Measurements from ENCODE around the gene NEK4.
"Not testable (repeated sequence)": the region's sequence is repeated elsewhere in the genome, so short reads cannot be mapped to it uniquely, and the experiment has no call there.

Gene NEK4

DNA sequence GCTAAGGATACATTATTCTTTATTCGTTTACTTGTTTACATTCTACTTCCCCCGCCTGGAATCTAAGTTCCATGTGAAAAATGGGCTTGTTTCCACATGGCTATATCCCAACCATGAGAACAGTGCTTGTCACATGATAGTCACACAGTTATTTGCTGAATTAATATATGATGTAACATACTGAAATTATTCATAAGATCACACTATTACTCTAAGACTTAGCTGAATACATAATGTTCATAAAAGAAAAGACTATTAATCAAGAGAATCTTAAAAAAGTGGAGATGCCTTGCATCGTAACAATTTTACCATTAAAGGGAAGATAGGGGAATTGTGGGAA lies 91.6 kb downstream of the NEK4 start:
- Histone ChIP-seq H3K27me3 (no peaks in the 10 kb centered on the region), H3K4me3 (peak overlapping the region in 1 of 10 experiments; percentile 6; a peak in 1 of 20 replicates), H3K27ac (peak overlapping the region in 3 of 11 experiments; percentile 11 to 34 (median 27); a peak in 2 of 22 replicates), H3K36me3 (peaks cover 50 to 99% (median 77%) of the 10 kb centered on the region in 11 experiments), H3K4me2 (peak overlapping the region in 3 of 11 experiments; percentile 84 to 93 (median 87); a peak in 5 of 22 replicates), H3K4me1 (peaks cover 9 to 64% (median 33%) of the 10 kb centered on the region in 10 experiments), H3K9ac (no peak overlapping the region; a peak in 1 of 22 replicates), H3K9me3 (replicated peaks in 1 of 11) (no peaks in the 10 kb centered on the region), H4K20me1 (peaks cover 7 to 83% (median 54%) of the 10 kb centered on the region in 11 experiments; a peak in 18 of 22 replicates)
- TF ChIP-seq Cebpa-rat (IDR thresholded peaks at IDR 0.05): no peak

DNA sequence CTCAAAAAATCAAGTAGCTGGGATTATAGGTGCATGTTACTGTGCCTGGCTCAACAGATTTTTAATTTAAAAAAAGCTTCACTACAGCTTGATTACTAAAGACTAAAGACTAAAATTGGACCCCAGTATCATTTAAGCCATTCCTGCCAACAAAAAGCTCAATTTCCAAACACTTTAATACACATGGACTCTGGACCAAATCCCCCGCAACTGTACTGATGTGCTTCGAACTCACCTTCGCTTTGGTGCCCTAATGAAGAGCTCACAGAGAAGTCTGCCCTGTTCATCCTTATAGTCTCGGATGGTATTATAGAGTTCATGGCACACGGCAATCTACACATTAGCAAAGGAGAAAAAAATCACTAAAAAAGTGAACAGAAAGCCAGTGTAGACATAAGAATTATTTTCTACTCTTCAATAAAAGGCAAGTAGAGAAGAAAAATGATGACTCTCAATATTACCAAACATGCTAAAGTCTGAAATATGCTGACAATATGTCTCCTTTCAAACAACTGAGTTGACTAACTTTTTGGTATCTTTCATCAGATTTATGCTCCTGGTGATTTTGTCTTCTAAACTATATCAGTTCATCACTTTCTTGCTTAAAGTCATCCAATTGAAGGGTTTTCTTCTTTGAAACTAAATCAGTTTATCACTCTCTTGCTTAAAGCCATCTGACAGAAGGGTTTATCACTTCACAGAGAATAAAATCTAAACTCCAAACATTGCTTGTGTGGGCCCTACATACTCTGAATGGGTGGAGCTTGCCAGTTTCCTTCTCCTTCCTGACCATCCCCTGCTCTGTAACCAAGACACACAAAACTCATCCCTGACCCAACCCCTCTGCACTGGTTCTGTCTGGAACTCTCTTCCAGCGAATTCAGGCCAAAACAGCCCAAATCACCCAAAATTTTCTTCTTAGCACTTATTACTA lies 92.2 kb downstream of the NEK4 start:
- H3K4me2 ChIP-seq: peak overlapping the region in 2 of 11 experiments; percentile 87 to 93; a peak in 4 of 22 replicates
- H3K4me3 ChIP-seq: no peak overlapping the region
- no peak for TF ChIP-seq Cebpa-rat (IDR thresholded peaks at IDR 0.05)
- H3K9me3 ChIP-seq (replicated peaks in 1 of 11): no peaks in the 10 kb centered on the region
- H3K9ac ChIP-seq: no peak overlapping the region; a peak in 1 of 22 replicates
- H3K27me3 ChIP-seq: no peaks in the 10 kb centered on the region
- peaks cover 7 to 83% (median 49%) of the 10 kb centered on the region in 11 experiments; a peak in 18 of 22 replicates for H4K20me1 ChIP-seq
- H3K36me3 ChIP-seq: peaks cover 56 to 99% (median 83%) of the 10 kb centered on the region in 11 experiments
- H3K27ac ChIP-seq: peak overlapping the region in 2 of 11 experiments; percentile 27 to 34; a peak in 2 of 22 replicates
- peaks cover 2 to 57% (median 27%) of the 10 kb centered on the region in 10 experiments; a peak in 19 of 20 replicates for H3K4me1 ChIP-seq

DNA sequence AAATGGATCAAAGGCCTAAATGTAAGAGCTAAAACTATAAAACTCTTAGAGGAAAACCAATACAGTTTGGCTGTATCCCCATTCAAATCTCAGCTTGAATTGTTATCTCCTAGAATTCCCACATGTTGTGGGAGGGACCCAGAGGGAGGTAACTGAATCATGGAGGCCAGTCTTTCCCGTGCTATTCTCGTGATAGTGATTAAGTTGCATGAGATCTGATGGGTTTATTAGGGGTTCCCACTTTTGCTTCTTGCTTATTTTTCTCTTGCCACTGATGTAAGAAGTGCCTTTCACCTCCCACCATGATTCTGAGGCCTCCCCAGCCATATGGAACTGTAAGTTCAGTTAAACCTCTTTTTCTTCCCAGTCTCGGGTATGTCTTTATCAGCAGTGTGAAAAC lies 94.5 kb downstream of the NEK4 start:
- not testable (repeated sequence) for H3K27ac ChIP-seq; H3K4me3 ChIP-seq; H3K9ac ChIP-seq; H3K9me3 ChIP-seq (replicated peaks in 1 of 11); H3K4me2 ChIP-seq; H3K27me3 ChIP-seq
- Histone ChIP-seq H4K20me1 (peaks cover 17 to 84% (median 46%) of the 10 kb centered on the region in 11 experiments; a peak in 18 of 22 replicates), H3K4me1 (peaks cover 0 to 45% (median 15%) of the 10 kb centered on the region in 10 experiments; a peak in 11 of 20 replicates), H3K36me3 (peaks cover 79 to 100% (median 97%) of the 10 kb centered on the region in 11 experiments)

DNA sequence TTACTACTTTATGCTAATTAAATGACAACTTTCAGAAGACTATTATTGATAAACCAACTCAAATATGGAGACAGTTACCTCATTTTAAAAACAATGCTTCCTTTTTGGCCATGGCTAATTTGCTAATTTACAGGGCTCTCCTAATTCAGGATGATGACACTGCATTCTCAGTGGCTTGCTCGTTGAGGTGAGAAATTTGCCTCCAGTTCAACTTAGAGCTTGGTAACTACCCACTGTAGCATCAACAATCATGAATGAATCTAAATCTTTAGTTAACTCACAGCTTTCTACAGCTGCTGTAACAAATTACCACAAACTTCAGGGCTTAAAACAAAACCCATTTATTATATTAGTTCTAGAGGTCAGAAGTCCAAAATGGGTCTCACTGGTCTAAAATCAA lies 99.1 kb downstream of the NEK4 start:
- TF ChIP-seq Cebpa-rat (IDR thresholded peaks at IDR 0.05): no peak
- no peak overlapping the region for H3K4me3 ChIP-seq
- H3K4me1 ChIP-seq: peaks cover 0 to 30% (median 21%) of the 10 kb centered on the region in 10 experiments; a peak in 12 of 20 replicates
- no peak overlapping the region; a peak in 1 of 22 replicates for H3K9ac ChIP-seq
- H3K9me3 ChIP-seq (replicated peaks in 1 of 11): no peaks in the 10 kb centered on the region
- H4K20me1 ChIP-seq: peaks cover 24 to 80% (median 54%) of the 10 kb centered on the region in 11 experiments; a peak in 20 of 22 replicates
- no peaks in the 10 kb centered on the region for H3K27me3 ChIP-seq
- H3K4me2 ChIP-seq: peak overlapping the region in 5 of 11 experiments; percentile 1 to 48 (median 18); a peak in 6 of 22 replicates
- peaks cover 94 to 100% (median 97%) of the 10 kb centered on the region in 11 experiments for H3K36me3 ChIP-seq
- H3K27ac ChIP-seq: peak overlapping the region in 3 of 11 experiments; percentile 8 to 49 (median 33); a peak in 4 of 22 replicates

DNA sequence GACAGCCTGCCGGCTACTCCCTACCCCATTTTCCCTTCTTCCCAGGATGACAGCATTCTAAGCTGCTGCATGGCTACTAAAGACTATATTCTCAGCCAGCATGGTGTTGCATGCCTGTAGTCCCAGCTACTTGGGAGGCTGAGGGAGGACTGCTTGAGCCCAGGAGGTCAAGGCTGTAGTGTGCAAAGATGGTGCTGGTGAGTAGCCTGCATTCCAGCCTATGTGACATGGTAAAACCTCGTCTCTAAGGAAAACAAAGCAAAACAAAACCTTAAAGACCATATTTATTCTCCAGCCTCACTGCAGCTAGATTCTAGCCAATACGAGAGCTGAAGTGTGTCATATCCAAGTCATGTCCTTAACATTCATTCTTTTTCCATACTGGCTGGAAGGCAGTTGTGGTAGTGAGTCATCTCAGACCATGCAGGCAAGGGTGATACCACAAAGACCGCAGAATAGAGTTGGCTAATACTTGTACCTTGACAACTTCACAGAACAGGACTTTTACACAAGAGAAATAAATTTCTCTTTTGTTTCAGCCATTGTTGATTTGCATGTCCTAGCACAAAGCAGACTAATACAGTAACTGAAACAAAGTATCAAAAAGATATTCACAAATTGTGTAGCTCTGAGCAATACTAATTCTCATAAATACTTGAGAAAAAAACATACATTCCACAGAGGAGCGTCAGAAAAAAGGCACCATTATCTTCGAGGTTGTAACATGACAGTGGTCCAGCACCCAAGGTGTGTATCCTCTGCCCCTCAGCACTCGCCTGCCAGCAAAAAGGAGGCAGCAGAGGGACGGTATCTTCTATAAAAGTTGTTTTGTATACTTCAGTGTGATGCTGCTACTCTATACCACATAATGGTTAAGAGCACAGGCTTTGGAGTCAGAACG lies 99.9 kb downstream of the NEK4 start:
- Histone ChIP-seq H3K9me3 (replicated peaks in 1 of 11) (no peaks in the 10 kb centered on the region), H3K27ac (peak overlapping the region in 6 of 11 experiments; percentile 8 to 49 (median 32); a peak in 6 of 22 replicates), H3K36me3 (peaks cover 95 to 100% (median 98%) of the 10 kb centered on the region in 11 experiments), H3K4me3 (no peak overlapping the region), H3K4me2 (peak overlapping the region in 6 of 11 experiments; percentile 1 to 48 (median 13); a peak in 7 of 22 replicates), H4K20me1 (peaks cover 24 to 74% (median 53%) of the 10 kb centered on the region in 11 experiments; a peak in 20 of 22 replicates), H3K9ac (no peak overlapping the region; a peak in 2 of 22 replicates), H3K4me1 (peaks cover 0 to 30% (median 21%) of the 10 kb centered on the region in 10 experiments; a peak in 12 of 20 replicates), H3K27me3 (no peaks in the 10 kb centered on the region)
- no peak for TF ChIP-seq Cebpa-rat (IDR thresholded peaks at IDR 0.05)

DNA sequence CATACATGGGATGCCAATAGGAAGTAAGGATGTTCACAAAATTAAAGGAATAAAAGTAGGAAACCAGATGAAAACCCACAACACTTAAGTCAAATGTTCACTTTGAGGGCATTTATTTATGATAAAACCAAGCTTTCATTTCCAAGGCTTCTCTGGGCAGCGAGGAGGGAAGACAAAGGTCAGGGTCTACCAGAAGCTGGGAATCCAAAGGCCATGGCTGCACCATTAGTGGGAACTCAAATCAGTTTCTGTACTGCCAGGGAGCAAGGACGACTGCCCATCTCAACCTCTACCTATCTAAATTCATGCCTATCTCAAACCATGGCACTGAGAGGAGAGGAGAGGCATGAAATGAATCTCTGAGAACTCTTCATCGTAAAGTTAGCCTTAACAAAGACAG lies 107.6 kb downstream of the NEK4 start:
- Histone ChIP-seq H3K9me3 (replicated peaks in 1 of 11) (no peaks in the 10 kb centered on the region), H3K4me2 (no peak overlapping the region), H3K9ac (no peak overlapping the region), H3K27me3 (no peaks in the 10 kb centered on the region), H3K27ac (no peak overlapping the region), H4K20me1 (peaks cover 0 to 45% (median 11%) of the 10 kb centered on the region in 11 experiments; a peak in 14 of 22 replicates), H3K36me3 (peaks cover 97 to 100% (median 100%) of the 10 kb centered on the region in 11 experiments), H3K4me3 (no peak overlapping the region), H3K4me1 (no peaks in the 10 kb centered on the region)
- TF ChIP-seq Cebpa-rat (IDR thresholded peaks at IDR 0.05): no peak

DNA sequence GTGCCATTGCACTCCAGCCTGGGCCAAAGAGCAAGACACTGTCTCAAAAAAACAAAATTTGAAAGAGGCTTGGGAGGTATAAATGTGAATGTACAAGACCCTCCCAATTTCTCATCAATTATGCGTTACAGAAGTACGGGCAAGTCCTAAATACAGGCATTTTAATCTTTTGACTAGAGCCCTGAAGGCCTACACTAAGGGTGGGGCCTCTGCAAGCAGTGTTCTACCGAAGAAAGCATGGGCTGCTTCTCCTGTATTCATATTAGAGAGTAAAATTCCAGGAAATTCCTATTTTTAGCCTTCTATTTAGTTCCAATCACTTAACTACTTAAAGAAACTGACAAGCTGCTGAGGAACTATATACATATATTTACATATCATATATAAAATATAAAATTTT lies 110.7 kb downstream of the NEK4 start:
- Histone ChIP-seq H3K36me3 (peaks cover 97 to 100% (median 100%) of the 10 kb centered on the region in 11 experiments), H3K27me3 (no peaks in the 10 kb centered on the region), H4K20me1 (peaks cover 0 to 46% (median 11%) of the 10 kb centered on the region in 11 experiments; a peak in 13 of 22 replicates), H3K4me2 (no peak overlapping the region), H3K9me3 (replicated peaks in 1 of 11) (no peaks in the 10 kb centered on the region), H3K27ac (no peak overlapping the region), H3K4me1 (no peaks in the 10 kb centered on the region), H3K9ac (no peak overlapping the region), H3K4me3 (no peak overlapping the region)
- TF ChIP-seq Cebpa-rat (IDR thresholded peaks at IDR 0.05): no peak

All from BLaER1 treated with 17β-estradiol and CSF1 and Interleukin-3, amounts not matched to agents 10 nM and 100 nM (cell line).